GM12891 (cell line): ENCODE data around the gene CRY2.

Experiments used
- PAX5 ChIP-seq: IDR thresholded peaks from 2 replicates; pipeline ENCODE4 v1.6.1; 2011; ENCODE audit warnings: low read length, moderate library complexity, mild to moderate bottlenecking; ENCODE audit not compliant: insufficient read depth, severe bottlenecking
- POLR2A ChIP-seq: IDR thresholded peaks from 2 replicates; pipeline ENCODE4 v1.6.1; 2011; ENCODE audit warnings: low read depth, low read length, control low read depth
- POLR2AphosphoS5 ChIP-seq: IDR thresholded peaks from 2 replicates; pipeline ENCODE4 v1.6.1; 2011; ENCODE audit warnings: low read depth, low read length, control low read depth
- POU2F2 ChIP-seq: IDR thresholded peaks from 2 replicates; pipeline ENCODE4 v1.6.1; 2011; ENCODE audit warnings: low read depth, mild to moderate bottlenecking, control low read depth, low read length, moderate library complexity
- SPI1 ChIP-seq: IDR thresholded peaks from 2 replicates; pipeline ENCODE4 v1.6.1; 2011; ENCODE audit warnings: low read depth, low read length, control low read depth
- TAF1 ChIP-seq: IDR thresholded peaks from 2 replicates; pipeline ENCODE4 v1.6.1; 2011; ENCODE audit warnings: low read depth, low read length, control low read depth

DNA sequence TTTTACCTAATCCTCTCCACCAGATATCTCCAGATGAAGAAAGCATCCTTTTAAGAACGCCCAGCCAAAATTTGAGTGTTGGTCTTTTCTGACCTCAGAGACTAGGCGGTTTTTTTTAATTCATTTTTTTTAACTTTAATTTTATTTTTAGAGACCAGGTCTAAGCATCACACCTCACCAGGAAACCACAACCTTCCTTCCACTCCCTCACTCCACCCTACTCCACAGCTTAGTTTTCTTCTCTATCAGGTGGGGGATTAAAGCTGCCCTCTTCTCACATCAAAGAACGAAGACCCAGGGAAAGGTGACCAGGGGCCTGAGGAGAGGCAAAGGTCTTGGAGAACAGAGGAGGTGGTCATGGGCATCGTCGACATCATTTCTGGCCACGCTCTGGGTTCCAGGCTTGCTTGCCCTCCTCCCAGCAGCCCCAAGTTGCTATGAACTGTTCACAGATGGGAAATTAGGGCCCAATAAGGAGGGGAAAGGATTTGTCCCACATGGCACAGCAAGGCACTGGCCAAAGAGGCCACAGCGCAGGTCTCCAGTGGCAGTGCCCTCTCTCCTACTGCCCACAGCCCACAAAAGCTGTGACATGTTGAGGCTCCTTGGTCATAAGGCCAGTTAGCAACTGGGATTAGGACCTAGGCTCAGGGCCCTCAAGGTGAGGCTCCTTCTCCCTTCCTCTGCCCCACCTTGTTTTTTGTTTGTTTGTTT is 71.8 kb downstream of the CRY2 start:
- TF ChIP-seq POLR2A (no peak), SPI1 (no peak), TAF1 (no peak), POLR2AphosphoS5 (no peak), POU2F2 (no peak), PAX5 (no peak)
